ENCODE results near the gene PLB1.

DNA sequence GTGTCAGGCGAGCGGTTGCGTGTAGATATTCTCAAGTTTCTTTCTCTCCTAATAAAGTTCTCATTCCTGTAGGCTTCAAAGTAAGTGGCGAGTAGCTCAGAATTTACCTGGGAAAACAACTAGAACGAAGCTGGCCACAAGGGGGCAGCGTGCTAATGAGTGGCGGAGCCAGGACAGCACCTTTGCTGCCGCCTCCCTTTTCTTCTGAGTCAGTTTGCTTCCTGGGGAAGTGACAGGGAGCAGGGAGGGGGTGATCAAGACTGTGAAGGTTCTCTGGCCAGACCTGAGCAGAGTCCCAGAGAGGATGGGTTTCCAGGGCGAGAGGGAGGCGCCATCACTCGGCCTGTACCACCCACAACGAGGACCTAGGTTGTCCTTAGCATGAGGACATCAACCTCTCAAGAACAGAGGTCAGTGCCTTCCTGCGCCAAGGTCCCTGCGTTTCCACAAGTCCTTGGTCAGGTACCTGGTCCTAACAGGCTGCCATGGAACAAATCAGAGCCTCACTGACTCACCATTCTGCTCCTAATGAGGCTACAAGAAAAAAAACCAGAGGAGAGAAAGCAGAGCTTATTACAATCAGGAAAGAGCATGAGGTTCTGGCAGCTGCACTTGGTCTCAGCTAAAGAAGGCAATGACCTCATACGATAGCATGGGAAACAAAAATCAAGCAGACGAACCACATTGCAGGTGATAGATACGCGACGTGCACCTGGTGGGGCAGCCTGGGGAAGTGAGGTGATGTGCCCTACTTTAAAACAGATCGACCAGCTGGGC lies 98.7 kb downstream of the PLB1 start:
- TF ChIP-seq, protein P1, sequence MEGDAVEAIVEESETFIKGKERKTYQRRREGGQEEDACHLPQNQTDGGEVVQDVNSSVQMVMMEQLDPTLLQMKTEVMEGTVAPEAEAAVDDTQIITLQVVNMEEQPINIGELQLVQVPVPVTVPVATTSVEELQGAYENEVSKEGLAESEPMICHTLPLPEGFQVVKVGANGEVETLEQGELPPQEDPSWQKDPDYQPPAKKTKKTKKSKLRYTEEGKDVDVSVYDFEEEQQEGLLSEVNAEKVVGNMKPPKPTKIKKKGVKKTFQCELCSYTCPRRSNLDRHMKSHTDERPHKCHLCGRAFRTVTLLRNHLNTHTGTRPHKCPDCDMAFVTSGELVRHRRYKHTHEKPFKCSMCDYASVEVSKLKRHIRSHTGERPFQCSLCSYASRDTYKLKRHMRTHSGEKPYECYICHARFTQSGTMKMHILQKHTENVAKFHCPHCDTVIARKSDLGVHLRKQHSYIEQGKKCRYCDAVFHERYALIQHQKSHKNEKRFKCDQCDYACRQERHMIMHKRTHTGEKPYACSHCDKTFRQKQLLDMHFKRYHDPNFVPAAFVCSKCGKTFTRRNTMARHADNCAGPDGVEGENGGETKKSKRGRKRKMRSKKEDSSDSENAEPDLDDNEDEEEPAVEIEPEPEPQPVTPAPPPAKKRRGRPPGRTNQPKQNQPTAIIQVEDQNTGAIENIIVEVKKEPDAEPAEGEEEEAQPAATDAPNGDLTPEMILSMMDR (IDR thresholded peaks at IDR 0.05; ENCODE audit: borderline replicate concordance, extremely low read depth, low read length, poor library complexity, severe bottlenecking), result peak; percentile 87
- TF ChIP-seq EZH2 (IDR thresholded peaks at IDR 0.05; ENCODE audit: borderline replicate concordance, low read depth, low read length, severe bottlenecking), result no peak

All from DND-41 (cell line).